Measurements from ENCODE around the gene PLAC1. TPM values are rescaled to one million over a fixed set of nuclear protein-coding genes. Genes with fewer than 3 reads are reported as not detected.

The PLAC1 gene
- total and polyA plus RNA-seq, 2 of the 4 experiments (the other 2 are of a cell fraction), result 0.36 to 0.74 TPM

DNA sequence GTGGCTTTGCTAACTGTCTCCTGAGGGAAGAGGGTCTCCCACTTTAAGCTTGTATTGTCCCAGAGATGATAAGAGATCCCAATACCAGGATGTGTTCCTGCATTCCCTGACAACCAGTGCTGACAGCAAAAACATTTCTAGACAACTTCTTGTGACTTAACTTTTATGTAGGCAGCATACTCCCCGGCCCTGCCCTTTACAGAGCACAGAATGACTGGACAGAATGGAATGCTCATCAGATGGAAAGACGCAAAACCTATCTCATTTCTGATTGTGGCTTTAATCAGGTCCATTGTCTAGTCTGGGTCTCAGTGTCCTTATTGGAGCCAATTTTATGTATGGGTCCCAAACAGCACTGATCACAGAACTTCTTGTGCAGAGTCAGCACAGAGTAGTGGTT lies 18.2 kb upstream of the PLAC1 start:
- H3K4ac ChIP-seq (ENCODE audit: low read depth, low read length), result peak overlapping the region; percentile 77
- peak overlapping the region; percentile 74 for H2AK9ac ChIP-seq (replicated peaks; ENCODE audit: low read depth, low read length, poor library complexity)
- H3K14ac ChIP-seq (replicated peaks; ENCODE audit: low read depth, low read length), result peak overlapping the region; percentile 46
- H2AK5ac ChIP-seq (ENCODE audit: low read depth, low read length), result peak overlapping the region; percentile 88
- peak overlapping the region; percentile 67 for H4K91ac ChIP-seq (ENCODE audit: insufficient read depth, low read depth, low read length)
- H3K23ac ChIP-seq (ENCODE audit: low read depth, low read length), result 0 out of 2 replicates have a peak overlapping the region, but pooled peaks have one; percentile 23
- H3K79me1 ChIP-seq (ENCODE audit: low read depth in 1 of 2, low read length in 2 of 2), result no peaks in the 10 kb centered on the region
- peak overlapping the region; percentile 95 for H2BK20ac ChIP-seq (ENCODE audit: low read depth, low read length)
- no peaks in the 10 kb centered on the region for H3K27me3 ChIP-seq (ENCODE audit: control insufficient read depth, insufficient read depth, low read length)
- H3K9ac ChIP-seq (ENCODE audit: low read depth, low read length), result no peak overlapping the region
- H3K18ac ChIP-seq (ENCODE audit: low read depth, low read length), result peak overlapping the region; percentile 85; the same call in 1 of the 2 replicates
- ATAC-seq (ENCODE audit: low read depth) (peak; percentile 80), DNase-seq (peak; percentile 79)
- BruUV-seq (replicated peaks), result no TSS peak
- H3K4me2 ChIP-seq (ENCODE audit: low read depth, low read length), result peak overlapping the region; percentile 4; the same call in 1 of the 2 replicates
- in situ Hi-C loops (cut with MboI; ENCODE audit: low sequenced_read_pairs), result no loop called here
- 40% methylated on average over 1 of the region's 2 CpGs; no CpG with 5 or more reads in 1 of the 2 experiments for WGBS, 2 experiments (ENCODE audit: extremely low coverage in 2 of 2, insufficient read length in 1 of 2)
- peaks cover 10% of the 10 kb centered on the region; the same call in 1 of the 2 replicates for H3K9me1 ChIP-seq (ENCODE audit: insufficient read depth, low read length)
- H2BK15ac ChIP-seq (ENCODE audit: low read depth, low read length), result peak overlapping the region; percentile 59; the same call in 2 of the 3 replicates
- H3K4me3 ChIP-seq (ENCODE audit: insufficient read depth, low read depth, low read length), result no peak overlapping the region
- H2AFZ ChIP-seq (replicated peaks; ENCODE audit: low read length, poor library complexity), result peak overlapping the region; percentile 58
- H3K36me3 ChIP-seq (ENCODE audit: control insufficient read depth, insufficient read depth, low read length), result no peaks in the 10 kb centered on the region
- peak overlapping the region; percentile 76 for H4K5ac ChIP-seq (ENCODE audit: low read depth, low read length)
- peak overlapping the region; percentile 93 for H2BK120ac ChIP-seq (ENCODE audit: low read depth, low read length)
- H3K56ac ChIP-seq (ENCODE audit: extremely low read depth, insufficient read depth, low read length), result peak overlapping the region; percentile 29; the same call in 1 of the 2 replicates
- H3K9me3 ChIP-seq (ENCODE audit: control insufficient read depth, insufficient read depth, low read length), result no peaks in the 10 kb centered on the region
- H2BK5ac ChIP-seq (ENCODE audit: low read depth, low read length, poor library complexity, severe bottlenecking), result peak overlapping the region; percentile 80
- H4K8ac ChIP-seq (ENCODE audit: low read depth in 2 of 2, low read length in 2 of 2), result peak overlapping the region; percentile 44 to 73
- ChIA-PET POLR2A (ENCODE audit: unreplicated experiment) (no interaction called here), CTCF (no interaction called here)
- H3K4me1 ChIP-seq (ENCODE audit: control insufficient read depth, insufficient read depth, low read length), result peaks cover 11% of the 10 kb centered on the region
- no peak for TF ChIP-seq MXI1 (IDR thresholded peaks at IDR 0.05; ENCODE audit: borderline replicate concordance, low read depth, low read length)
- peak; percentile 38; the same call in 1 of the 2 replicates for TF ChIP-seq FOS (IDR thresholded peaks at IDR 0.05; ENCODE audit: low read depth, low read length)
- peak overlapping the region; percentile 48 for H3K27ac ChIP-seq (ENCODE audit: insufficient read depth, low read length)
- no peaks in the 10 kb centered on the region for H4K20me1 ChIP-seq (ENCODE audit: insufficient read depth, low read length)
- dilution Hi-C loops (cut with HindIII; ENCODE audit: low sequenced_read_pairs, unreplicated experiment), result no loop called here
- intact Hi-C loops (cut with micrococcal nuclease), result no loop called here

Data from IMR-90 (cell line).